NCI-H748 (cell line): ENCODE data around the gene TNFSF13B.
A peak's percentile ranks its signal among the peaks of the same experiment; 100 is the strongest.
"Not testable (repeated sequence)": the region's sequence is repeated elsewhere in the genome, so short reads cannot be mapped to it uniquely, and the experiment has no call there.

ENCODE experiments used
- DNase-seq: peaks from one replicate; lab custom pipeline; 2025; ENCODE audit not compliant: unreplicated experiment; lab: John Stamatoyannopoulos, UW

The TNFSF13B gene

DNA sequence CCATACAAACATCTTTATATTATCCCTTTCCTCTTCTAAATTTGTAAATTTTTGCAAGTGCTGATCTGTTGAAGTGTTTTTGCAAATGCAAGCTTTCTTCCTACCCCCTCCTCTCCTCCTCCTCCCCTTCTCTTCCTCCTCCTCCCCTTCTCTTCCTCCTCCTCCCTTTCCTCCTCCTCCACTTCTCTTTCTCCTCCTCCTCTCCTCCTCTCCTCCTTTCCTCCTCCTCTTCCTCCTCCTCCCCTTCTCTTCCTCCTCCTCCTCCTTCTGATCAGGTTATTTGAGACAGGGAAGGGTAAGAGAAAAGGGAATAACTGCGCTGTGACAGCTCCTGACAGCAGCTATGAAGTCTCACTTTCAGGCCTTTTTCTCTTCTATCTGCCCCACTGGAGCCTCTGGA, 8.9 kb downstream of the TNFSF13B start:
- DNase-seq, result no peak

DNA sequence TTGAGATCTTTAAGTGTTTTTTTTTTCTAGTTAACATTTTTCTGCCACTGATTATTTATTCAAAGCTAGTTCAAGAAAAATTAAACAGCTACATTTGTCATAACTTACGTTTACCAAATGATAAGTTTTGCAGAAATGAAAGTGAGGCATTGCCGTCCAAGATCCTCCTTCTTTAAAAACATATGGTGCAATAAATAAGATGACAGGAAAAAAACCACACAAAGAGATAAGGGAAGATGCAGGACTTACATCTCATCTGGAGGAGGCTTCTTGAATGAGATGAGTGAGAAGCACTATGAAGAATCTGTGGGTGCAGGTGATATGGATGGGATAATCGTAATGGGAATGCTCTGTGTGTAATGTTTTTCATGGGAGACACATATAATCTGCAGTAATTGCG, 12.4 kb downstream of the TNFSF13B start:
- no peak for DNase-seq

DNA sequence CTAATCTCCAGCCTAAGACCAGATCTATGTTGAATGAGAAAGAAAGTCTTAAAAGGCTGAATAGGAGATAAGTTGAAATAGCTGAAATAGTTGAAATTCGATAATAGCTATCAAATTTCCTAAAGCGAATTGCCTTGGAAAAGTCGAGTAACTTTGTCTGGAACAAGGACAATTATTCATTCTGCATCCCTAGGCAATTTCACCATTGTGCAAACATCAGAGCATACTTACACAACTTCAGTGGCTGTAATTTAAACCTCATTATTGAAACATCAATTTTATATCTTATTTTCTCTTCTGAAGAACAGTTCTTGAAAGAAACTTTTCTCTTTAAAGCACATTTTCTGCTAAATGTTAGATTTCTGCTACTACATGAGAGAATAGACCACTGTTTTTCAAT, 13.6 kb downstream of the TNFSF13B start:
- DNase-seq, result no peak

DNA sequence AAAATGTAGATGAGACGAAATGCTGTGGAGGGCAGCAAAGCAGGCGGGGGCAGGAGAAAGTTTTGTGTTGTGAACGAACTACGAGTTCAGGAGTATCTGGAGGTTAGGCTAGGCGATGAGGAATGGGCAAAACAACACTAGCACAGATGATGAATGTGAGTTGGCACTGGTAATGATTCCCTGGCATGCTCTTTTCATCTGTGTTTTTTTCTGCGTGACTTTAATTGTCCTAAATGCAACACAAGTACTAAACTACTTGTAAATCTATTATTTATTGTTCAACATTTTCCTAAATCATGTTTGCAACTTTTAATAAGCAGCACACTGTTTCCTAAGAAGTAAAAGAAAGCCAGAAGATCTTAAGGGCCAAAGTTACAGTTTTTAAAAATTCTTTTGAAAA, 19.2 kb downstream of the TNFSF13B start:
- DNase-seq, result no peak

DNA sequence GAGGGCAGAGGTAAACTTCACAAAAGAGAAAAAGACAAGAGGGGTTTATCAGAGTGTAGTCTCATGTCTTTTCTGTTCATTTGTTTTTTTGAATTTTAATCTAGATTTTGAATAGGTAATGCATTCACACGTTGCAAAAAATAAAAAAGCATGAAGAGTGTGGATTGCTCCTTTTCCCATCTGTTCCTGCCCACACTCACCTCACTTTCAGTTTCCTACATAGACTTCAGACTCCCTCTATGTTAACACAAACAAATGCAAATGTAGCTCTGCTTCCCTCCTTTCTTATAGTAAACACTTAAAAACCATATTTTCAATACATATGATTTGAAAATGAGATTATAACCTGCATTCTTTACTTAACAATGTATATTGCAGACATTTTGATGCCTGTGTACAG, 20.3 kb downstream of the TNFSF13B start:
- no peak for DNase-seq

DNA sequence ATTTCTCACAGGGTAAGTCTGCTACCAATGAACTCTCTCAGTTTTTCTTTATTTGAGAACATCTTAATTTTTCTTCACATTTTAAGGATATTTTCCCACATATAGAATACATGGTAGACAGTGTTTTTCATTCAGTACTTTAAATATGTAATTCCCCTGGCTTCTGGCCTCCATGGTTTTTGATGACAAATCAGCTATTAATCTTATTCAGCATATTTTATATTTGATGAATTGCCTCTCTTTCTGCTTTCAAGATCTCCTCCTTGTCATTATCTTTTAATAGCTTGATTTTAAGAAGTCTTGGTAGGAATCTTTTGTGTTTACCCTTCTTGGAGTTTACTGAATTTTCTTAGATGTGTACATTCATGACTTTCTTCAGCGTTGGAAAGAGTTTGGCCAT, 27.6 kb downstream of the TNFSF13B start:
- DNase-seq, result no peak

DNA sequence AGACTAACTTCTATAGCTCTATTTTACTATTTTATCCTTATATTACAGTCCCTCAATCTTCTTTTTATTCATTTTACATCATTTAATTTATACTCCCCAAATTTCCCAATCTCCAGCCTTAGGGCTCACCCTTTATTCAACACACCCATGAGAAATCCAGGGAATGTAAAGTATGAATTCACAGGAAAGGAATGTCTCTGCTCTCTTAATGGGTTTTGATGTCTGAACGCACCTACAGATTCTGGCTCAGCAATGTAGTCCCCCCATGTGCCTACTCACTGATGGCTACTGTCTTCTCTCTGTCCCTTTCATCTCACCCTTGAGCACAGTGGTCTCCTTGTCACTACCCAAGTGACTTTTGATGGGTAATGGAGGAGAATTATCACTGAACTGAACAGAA, 32.8 kb downstream of the TNFSF13B start:
- DNase-seq, result no peak

DNA sequence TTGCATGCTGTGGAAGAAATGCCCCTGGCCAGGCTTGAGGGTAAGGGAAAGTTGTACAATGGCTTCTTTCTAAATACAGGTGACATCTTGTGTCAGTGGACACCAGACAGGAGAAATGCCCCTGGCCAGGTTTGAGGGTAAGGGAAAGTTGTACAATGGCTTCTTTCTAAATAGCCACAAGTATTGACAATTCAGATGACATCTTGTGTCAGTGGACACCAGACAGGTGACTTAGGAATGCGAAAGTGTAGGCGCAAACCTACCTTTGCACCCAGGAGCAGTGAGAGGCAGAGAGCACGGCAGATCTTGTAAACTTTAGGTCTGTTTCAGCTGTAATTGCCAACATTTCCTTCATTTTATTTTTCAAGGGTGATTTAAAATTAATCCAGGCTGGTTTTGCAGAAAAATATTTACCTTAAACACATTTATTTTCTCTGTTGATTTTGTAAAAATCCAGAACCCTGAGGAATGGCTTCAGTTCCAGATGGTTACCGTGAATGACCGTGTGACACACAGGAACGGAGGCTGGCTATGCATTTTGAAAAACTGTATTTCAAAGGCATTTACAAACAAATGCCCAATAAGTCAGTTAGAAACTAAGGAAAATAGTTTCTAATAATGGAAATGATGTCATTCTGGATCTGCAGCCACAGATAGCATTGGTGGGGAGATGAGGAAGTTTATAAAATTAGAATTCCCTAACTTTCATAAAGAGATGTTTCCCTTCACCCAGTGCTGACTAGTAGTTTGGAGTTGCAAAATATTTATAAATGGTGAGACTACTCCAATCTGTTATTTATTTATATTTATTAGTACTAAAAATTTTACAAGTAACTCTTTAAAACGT, 34.9 kb downstream of the TNFSF13B start:
- no peak for DNase-seq

DNA sequence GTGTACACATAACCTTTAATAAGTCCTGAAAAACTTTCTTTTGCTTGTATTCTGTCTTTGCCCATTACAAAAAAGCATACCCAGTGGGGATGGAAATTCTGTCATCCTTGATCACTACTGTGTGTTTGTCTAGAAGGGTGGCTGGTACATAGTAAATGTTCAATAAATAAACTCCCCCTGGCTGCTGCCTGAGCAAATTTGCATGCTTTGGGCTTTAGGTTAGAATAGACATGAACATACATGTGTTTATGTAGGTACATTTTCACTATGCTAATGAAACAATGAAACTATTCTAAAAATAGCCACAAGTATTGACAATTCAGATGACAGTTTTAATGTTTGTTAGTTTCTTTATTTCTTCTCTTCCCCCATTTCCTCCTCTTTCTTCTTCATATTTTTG, 36.1 kb downstream of the TNFSF13B start:
- DNase-seq, result no peak

DNA sequence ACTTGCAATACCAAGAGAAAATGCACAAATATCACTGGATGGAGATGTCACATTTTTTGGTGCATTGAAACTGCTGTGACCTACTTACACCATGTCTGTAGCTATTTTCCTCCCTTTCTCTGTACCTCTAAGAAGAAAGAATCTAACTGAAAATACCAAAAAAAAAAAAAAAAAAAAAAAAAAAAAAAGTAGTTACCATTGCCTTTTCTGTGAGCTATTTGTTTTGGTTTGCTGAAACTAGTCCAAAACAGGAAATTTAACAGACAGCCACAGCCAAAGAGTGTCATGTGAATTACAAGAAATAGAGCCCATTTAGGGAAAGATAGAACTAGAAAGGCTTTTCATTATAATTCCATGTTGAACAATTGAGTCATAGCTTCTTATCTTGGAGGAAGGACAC, 37.3 kb downstream of the TNFSF13B start:
- DNase-seq, result no peak

DNA sequence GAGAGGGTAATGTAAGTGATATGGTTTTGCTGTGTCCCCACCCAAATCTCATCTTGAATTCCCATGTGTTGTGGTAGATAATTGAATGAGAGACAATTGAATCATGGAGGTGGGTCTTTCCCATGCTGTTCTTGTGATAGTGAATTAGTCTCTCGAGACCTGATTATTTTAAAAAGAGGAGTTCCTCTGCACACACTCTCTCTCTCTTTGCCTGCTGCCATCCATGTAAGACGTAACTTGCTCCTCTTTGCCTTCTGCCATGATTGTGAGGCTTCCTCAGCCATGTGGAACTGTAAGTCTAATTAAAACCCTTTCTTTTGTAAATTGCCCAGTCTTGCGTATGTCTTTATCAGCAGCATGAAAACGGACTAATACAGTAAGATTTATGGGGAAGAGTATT, 42.1 kb downstream of the TNFSF13B start:
- DNase-seq, result not testable (repeated sequence)

DNA sequence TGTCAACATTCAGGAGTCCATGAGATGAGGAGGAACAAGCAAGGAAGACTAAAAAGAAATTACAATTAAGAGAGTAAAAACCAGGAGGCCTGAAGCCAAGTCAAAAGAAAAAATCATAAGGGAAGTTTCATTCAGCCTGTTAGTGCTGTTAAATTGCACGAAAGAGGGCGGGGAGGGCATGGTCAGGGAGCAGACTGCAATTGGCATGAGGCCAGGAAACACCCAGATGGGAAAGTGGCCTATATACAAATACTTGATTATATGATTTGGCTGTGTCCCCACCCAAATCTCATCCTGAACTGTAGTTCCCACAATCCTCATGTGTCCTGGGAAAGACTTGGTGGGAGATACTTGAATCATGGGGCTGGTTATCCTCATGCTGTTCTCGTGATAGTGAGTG, 43.9 kb downstream of the TNFSF13B start:
- DNase-seq, result peak; percentile 69

DNA sequence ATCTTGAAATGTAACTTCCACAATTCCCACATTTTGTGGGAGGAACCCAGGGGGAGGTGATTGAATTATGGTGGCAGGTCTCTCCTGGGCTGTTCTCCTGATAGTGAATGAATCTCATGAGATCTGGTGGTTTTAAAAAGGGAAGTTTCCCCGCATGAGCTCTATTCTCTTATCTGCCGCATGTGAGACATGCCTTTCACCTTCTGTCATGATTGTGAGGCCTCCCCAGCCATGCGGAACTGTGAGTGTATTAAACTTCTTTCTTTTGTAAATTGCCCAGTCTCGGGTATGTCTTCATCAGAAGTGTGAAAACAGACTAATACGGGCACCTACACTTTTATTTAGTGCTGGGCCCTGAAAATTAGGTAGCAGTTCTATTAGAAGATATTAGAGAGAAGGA, 45.8 kb downstream of the TNFSF13B start:
- no peak for DNase-seq

DNA sequence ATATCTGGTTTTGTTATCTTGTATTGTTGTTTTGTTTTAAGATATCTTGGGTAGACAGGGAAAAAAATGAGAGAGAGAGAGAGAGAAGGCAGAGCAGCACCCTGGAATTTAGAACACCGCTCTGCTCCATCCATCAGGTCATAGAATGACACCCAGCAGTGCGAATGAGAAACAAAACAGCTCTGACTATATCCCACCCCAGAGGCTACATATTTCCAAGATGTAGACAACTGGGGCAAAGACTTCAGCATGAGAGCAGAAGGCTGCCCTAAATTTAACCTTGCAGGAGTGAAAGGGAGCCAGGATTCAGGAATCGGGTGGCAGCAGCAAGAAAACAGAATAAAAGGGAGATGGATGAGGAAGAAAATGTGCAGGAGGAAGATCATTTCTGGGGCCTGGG, 46.5 kb downstream of the TNFSF13B start:
- no peak for DNase-seq

DNA sequence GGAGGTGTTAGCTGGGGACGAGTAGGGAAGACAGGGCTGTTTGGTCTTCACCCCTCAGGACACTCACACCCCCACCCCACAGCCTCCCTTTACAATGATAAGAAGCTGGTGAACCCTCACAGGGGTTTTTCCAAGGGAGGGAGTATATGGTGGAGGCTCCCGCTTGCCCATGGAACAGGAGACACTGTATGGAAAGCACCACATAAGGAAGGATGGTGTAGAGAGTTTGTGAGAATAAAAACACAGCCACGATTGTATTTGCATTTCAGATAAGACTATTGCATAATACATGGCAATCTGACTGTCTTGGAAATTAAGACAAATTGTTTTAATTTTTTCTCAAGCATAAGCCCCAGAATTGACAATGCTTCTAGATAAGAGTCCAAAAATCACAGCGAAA, 46.9 kb downstream of the TNFSF13B start:
- no peak for DNase-seq

DNA sequence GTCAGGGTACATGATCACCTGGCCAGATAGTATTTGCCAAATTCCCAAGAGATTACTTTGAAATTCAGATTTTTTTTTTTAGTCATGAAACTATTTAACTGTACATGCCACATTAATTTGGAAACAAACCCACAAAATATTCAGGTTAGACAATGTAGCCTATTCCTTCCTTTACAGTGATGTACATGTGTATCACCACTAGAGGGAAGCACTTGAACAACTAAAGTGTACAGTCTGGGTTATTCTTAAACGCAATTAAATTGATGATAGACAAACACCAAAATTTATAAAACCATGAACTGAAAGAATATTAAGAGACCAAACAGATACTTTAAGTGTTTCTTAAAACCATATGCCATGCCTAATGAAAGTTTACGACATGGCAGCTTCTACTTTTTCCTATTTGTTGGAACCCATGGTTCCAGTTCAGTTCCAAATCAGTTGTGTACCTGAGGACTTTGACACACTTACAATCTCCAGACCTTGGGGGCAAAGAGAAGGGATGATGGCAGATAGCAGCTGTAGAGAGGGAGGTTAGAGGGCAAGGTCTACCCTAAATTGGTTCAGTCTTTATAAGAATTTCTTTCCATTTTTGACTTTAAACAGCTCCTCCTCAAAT, 52.8 kb downstream of the TNFSF13B start:
- peak; percentile 54 for DNase-seq

DNA sequence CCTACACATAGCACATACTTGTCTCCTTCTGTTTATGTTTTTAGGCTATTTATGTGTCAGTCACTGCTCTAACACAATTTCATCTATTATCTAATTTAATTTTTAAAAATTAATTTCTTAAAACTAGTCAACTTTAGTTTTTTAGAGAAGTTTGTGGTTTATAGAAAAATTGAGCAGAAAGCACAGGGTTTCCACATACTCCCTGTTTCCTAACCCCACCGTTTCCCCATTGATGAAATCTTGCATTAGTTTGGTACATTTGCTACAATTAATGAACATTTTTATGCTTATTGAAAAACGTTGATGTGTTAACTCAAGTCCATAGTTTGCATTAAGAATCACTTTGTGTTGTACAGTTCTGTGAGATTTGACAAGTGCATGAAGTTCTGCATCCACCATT, 53.5 kb downstream of the TNFSF13B start:
- no peak for DNase-seq

DNA sequence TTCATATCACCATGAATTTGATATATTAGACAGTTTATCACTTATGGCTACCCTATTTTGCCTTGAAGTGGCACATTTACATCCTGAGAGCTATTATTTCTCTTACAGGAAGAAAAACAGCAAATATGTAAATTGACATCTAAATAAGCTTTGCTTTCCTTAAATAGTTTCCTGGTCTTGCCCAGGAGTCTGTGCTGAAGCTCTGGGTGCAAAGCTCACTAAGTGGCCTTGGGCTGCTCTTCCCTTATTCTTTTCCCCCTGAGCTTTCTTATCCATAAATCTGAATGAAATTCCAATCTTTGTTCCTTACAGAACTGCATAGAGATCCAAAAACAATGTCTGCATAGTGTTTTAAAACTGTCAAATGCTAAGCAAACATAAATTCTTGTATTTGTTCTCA, 56.3 kb downstream of the TNFSF13B start:
- DNase-seq, result no peak

DNA sequence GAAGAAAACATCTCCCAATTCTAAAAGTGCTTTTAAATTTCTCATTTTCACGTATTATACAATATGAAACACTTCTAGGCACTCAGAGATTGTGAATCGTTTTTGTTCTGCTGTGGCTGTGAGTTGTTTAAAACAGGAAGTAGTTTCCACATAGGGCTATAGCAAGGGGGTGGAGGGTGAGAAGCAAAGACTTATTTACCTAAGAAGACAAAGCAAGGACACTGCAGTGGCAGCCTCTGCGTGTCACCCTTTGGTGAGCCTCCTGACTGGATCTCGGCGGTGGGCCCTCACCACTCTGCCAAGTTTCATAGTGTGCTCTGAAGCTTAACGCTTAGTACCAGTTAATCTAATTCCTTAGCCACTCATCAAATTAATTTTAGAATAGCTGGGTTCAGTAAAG, 56.8 kb downstream of the TNFSF13B start:
- DNase-seq, result peak; percentile 58

DNA sequence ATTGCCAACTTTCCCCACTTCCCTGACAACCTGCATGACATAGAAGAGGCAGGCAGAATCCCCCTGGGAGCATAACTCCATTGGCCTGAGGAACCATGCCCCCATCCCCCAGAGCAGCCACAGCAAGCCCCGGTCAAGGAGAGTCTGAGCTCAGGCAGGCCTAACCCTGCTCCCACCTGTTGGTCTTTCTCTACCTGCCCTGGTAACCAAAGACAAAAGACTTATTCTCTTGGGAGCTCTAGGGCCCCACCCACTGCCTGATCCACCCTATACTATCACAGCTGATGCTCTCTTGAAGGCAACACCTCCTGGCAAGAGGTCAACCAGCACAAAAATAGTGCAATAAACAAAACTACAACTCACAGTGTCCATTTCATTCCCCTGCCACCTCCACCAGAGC, 59.3 kb downstream of the TNFSF13B start:
- DNase-seq, result peak; percentile 9

DNA sequence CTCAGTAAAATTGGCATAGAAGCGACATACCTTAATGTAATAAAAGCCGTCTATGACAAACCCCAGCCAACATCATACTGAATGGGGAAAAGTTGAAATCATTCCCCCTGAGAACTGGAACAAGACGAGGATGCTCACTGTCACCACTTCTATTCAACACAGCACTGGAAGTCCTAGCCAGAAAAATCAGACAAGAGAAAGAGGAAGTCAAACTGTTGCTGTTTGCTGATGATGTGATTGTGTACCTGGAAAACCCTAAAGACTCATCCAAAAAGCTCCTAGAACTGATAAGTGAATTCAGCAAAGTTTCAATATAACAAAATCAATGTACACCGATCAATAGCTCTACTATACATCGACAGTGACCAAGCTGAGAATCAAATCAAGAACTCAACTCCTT, 63.3 kb downstream of the TNFSF13B start:
- no peak for DNase-seq

DNA sequence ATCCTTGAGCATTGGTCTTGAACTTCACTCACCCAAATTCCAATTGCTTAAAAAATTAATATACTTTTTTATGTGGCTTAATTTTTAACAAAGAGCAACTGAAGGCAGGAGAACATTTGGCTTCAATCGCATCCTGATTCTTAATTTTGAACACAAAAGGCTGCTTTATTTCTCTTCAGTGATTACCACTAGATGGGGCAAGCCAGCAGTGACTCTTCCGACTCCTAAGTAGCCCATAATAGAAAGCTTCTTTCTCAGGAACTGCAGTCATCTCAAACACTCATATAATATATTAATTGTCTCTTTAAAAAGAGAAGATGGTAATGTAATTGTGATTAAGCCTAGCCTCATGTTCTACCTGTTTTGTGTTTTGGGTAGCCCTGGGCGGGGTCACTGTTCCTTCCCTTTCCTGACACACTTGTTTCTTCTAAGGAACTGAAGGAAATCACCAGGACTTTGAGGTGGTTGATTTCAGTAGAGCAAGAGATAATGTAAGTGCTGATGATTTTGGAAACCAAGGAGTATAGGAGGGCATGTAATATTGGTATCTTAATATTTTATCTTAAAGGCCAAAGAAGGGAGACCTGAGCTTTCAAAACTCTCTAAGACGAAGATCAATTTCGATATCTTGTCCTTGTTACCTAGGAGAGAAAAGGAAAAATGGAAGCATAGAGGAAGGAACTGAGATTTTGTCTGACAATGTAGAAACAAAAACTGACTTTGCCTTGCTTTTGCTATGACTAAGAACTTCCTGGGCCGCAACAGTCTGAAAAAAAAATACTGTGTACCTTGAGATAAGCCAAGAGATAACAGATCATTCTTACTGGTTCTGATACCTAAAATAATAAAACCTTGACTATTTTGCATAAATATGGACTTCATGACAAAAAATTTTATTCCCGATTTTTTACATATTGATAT, 73.1 kb downstream of the TNFSF13B start:
- peak; percentile 47 for DNase-seq
